AG04449 (cell line): ENCODE measurements around the gene PMEPA1.

Experiments used
- CTCF ChIA-PET: fragments of 350-600 bp; formaldehyde crosslinking; extraction: SDS; loops from one replicate; lab custom pipeline; 2021; ENCODE audit warnings: antibody characterized with exemption; lab: Yijun Ruan, JAX
- POLR2A ChIA-PET: fragments of 400-600, 350-600 bp; formaldehyde crosslinking; extraction: SDS; loops from one replicate; lab custom pipeline; 2020; ENCODE audit warnings: antibody characterized with exemption, inconsistent platforms; lab: Yijun Ruan, JAX
- DNase-seq: peaks from one replicate; pipeline ENCODE4 v3.0.0-alpha.2; 2010; ENCODE audit warnings: low read depth, low spot score
- H3K4me3 ChIP-seq: 2 replicates; pipeline ENCODE4 v1.5.1; 2011; ENCODE audit warnings: low read depth, mild to moderate bottlenecking, control low read depth, low read length
- CTCF ChIP-seq: IDR thresholded peaks from one replicate; pipeline ENCODE4 v1.5.1; 2011; ENCODE audit warnings: mild to moderate bottlenecking, moderate library complexity, low read length, control low read depth, inconsistent platforms; ENCODE audit not compliant: insufficient read depth; ENCODE audit errors: missing control alignments

PMEPA1 gene

GRCh38 chr20:57692393-57692792 lies 17.4 kb downstream of the PMEPA1 start:
- DNase-seq: no peak
- POLR2A ChIA-PET: no interaction called here
- CTCF ChIA-PET: interaction anchor here (1.1 kb wide), 1 partner anchor 518 kb away, joined by 3 read pairs; no protein-coding TSS in a partner anchor
- TF ChIP-seq CTCF: no peak
- H3K4me3 ChIP-seq: no peak overlapping the region

DNA sequence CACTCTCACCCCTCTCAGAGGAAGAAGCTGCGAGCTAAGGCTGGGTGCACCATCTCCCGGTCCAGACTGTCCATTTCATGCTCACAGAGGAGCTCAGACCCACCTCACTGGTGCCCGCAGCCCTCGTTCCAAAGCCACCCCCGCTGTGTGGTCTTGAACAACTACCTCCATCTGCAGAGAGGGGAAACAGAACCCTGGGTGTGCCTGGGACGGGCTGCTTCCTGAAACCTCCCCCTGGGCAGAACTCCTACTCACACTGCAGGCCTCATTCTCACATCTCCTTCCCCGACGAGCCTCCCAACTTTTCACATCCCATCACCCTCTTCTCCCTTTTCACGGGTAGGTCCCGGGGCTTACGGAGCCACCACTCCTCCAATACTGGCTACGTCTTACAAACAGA lies 18.1 kb downstream of the PMEPA1 start:
- H3K4me3 ChIP-seq: no peak overlapping the region
- DNase-seq: no peak
- no peak for TF ChIP-seq CTCF
- CTCF ChIA-PET: interaction anchor here (0.7 to 1.1 kb wide), 2 partner anchors 9 to 518 kb away, joined by 3 read pairs; no protein-coding TSS in a partner anchor
- POLR2A ChIA-PET: no interaction called here

DNA sequence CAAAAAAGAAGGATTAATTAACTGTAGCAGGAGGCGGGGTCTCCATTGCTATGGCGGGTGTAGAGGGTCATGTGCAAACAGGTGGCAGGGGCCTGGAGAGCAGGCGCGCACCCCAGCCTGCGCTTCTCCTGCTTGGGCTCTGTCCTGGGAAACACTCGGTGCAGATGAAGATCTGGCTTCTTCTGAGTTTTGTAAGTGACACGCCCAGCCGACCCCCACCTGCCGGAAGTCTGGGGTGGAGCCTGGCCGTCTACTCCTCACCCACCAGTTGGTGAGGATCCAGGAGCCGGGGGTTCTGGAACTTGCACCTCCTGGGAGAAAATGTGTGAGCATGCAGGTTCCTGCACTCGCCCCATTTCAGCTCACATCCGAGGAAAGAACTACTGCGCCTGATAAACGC lies 19.3 kb downstream of the PMEPA1 start:
- CTCF ChIA-PET: no interaction called here
- no peak for TF ChIP-seq CTCF

DNA sequence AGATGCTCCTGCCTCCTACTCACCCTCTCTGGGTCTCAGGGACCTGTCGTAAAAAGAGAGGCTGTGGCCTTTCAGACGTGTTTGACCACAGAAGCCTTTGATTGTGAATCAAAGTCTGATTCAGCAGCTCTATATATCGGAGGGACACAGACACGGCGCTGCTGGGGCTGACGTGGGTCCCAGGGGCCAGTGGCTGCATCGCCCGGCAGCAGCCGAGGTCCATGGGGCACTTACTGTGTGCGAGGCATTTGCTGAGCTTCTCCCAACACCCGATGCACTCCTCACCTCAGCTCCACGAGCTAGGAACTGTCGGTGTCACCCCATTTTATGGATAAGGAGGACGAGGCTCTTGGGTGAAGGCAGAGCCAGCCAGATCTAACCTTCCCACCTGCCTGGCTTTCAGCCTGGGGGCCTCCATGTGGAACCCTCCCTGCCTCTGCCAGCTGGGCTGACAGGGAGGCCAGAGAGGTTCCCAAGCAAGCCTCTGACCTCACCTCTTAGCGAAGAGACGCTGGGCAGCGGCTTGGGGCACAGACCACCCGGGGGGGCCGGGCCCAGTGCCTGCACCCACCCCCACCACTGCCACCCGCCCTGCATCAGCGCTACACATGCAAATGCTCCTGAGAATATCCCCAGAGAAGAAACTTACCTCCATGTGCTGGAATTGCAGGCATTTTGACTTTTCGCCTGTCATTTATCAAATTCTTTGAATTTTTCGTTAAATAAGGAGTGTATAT lies 19.9 kb downstream of the PMEPA1 start:
- POLR2A ChIA-PET: no interaction called here
- DNase-seq: no peak

More for the DNA sequence above, 19.3 kb downstream of the PMEPA1 start:
- no peak overlapping the region for H3K4me3 ChIP-seq
- POLR2A ChIA-PET: no interaction called here
- DNase-seq: no peak

GRCh38 chr20:57688864-57689263 lies 21.0 kb downstream of the PMEPA1 start:
- DNase-seq: no peak
- no peak overlapping the region for H3K4me3 ChIP-seq
- no peak for TF ChIP-seq CTCF
- ChIA-PET CTCF (no interaction called here), POLR2A (no interaction called here)

More for the DNA sequence above, 19.9 kb downstream of the PMEPA1 start:
- no peak for TF ChIP-seq CTCF
- H3K4me3 ChIP-seq: no peak overlapping the region
- CTCF ChIA-PET: no interaction called here

DNA sequence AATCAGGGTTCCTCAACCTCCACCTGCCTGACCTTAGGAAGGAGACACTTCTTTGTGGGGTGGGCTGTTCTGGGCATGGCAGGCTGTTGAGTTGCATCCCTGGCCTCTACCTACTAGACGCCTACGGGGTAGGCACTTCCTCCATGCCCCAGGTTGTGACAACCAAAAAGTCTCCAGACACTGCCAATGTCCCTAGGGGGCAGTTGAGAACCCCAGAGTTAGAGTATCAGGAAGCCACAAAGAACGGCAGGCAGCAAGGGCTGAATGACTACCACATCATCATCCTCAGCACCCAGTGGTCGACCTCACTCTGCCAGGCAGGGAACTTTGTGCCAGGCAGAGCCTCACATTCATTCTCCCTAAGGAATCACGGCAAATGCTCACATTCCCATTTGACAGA lies 21.5 kb downstream of the PMEPA1 start:
- no peak for TF ChIP-seq CTCF
- ChIA-PET POLR2A (no interaction called here), CTCF (no interaction called here)
- DNase-seq: no peak
- H3K4me3 ChIP-seq: no peak overlapping the region
